Right kidney (tissue), 1 donor: ENCODE data around the gene RNF182.
"Not testable (repeated sequence)": the region's sequence is repeated elsewhere in the genome, so short reads cannot be mapped to it uniquely, and the experiment has no call there.

Experiments
- DNase-seq: peaks from one replicate; pipeline ENCODE4 v3.0.0-alpha.2; 2016

The RNF182 gene

DNA sequence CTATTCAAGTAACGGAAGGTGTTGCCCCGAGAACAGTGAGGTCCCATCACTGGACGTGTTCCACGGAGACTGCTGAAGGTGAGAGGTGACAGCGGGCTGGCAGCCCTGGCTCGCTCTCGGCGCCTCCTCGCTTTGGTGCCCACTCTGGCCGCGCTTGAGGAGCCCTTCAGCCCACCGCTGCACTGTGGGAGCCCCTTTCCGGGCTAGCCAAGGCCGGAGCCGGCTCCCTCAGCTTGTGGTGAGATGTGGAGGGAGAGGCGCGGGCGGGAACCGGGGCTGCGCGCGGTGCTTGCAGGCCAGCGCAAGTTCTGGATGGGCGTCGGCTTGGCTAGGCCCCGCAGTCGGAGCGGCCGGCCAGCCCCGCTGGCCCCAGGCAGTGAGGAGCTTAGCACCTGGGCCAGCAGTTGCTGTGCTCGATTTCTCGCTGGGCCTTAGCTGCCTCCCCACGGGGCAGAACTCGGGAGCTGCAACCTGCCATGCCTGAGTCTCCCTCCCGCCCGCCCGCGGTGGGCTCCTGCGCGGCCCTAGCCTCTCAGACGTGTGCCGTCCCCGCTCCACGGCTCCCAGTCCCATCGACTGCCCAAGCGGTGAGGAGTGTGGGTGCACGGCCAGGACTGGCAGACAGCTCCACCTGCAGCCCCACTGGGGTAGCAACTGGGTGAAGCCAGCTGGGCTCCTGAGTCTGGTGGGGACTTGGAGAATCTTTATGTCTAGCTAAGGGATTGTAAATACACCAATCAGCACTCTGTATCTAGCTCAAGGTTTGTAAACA is 77.6 kb downstream of the RNF182 start:
- no peak for DNase-seq

GRCh38 chr6:14004258-14004657 is 79.5 kb downstream of the RNF182 start:
- DNase-seq = no peak

- no peak for DNase-seq
Observed at GRCh38 chr6:14008809-14009208, 84.1 kb downstream of the RNF182 start.

DNA sequence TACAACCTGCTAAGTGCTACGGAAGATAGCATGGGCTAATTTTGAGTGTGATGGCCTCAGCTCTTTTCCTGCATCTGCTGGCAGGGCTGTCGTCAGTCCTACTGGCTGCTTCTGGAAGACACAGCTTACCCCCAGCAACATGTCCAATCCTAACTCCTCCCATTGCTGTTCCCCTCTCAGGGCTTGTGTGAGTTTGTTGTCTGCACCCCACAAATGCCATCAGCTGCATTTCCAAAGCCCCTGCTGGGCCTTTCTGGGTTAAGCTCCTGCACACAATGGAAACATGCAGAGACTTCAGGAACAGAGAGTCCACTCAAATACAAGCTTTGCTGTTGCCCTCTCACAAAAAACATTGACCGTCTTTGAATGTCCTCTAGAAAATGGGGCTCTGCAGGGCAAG is 84.7 kb downstream of the RNF182 start:
- DNase-seq = no peak

DNA sequence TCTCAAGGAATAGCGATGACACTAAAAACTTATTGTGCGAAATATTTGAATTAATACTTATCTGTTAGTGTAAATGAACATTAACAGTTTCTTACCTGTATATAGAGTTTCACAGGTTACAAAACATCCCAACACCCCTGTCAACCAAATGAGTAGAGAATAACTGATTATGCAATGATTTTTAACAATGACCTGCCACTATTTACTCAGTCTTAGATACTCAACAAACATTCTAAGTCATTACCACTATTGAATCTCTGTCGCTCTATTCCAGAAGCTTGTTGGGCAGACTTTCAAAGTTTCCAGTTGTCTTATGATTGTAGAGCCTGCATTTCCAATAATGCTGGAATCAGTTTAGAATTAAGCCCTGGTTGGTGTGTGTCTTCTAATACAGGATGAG is 85.5 kb downstream of the RNF182 start:
- DNase-seq = no peak

- no peak for DNase-seq
Observed at GRCh38 chr6:14012313-14013030, 87.7 kb downstream of the RNF182 start.

DNA sequence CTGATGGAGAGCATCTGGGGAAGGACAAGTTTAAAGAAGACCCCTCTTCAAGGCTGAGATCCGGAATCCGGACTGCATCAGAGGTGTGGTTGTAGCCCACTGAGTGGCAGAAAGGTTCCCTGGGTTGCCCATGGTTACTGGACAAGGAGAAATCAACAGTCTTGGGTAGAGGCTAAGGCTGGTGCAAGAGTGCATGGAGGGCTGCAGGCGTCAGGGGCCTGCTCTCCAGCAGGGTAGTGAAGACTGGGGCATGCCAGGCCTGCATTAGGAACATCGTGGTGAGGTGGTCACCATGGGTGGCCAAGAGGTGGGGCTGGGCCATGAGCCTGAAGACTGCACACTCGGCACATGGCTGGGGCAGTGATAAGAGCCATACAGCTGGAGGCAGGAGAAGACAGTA is 91.2 kb downstream of the RNF182 start:
- no peak for DNase-seq

DNA sequence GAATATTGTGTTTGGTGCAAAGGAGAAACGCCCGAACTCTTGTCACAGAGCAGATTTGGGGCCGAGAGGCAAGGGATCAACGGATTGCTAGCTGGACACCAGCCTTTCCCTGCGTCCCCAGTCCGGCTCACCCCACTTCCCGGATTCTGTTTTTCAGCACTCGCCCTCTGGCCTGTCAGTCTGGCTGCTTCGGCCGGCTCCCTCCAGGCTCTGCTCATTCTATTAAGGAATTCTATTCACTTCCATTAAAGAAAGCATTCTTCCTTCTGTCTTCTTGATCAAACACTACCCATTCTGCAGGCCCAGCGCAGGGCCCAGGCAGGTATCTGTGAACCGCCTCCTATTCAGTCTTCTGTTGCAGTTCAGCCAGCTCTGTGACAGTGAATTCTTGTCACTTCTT is 91.7 kb downstream of the RNF182 start:
- no peak for DNase-seq

DNA sequence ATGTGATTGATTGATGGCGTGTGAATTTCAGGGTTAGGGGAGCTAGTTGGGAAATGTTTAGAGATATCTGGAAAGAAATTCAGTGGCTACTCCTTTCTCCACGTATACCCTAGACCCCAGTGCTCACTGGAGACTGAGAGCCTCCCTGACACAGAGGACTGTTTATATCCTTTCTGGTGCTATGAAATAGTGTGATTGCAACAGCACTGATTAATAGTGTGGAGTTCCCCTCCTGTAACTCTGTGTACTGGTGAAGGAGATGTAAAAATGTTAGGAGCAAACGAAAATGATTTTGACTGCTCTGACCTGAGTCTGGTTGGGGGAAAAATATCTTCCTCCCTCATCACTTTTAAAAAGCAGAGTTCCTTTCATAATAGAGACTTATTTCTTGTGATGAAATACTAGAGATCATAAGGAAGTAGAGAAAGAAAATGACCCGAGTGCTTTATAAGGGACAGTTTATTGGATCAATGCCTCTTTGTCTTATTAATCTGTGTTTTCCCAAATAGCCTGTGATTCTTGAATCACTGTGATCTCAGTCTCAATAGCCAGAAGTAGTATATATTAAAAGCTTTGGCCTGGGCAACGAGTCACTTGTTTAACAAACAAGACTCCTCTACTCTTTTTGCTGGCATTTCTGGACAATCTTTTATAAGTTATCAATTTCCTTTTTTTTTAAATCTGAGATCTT is 92.3 kb downstream of the RNF182 start:
- DNase-seq = no peak

DNA sequence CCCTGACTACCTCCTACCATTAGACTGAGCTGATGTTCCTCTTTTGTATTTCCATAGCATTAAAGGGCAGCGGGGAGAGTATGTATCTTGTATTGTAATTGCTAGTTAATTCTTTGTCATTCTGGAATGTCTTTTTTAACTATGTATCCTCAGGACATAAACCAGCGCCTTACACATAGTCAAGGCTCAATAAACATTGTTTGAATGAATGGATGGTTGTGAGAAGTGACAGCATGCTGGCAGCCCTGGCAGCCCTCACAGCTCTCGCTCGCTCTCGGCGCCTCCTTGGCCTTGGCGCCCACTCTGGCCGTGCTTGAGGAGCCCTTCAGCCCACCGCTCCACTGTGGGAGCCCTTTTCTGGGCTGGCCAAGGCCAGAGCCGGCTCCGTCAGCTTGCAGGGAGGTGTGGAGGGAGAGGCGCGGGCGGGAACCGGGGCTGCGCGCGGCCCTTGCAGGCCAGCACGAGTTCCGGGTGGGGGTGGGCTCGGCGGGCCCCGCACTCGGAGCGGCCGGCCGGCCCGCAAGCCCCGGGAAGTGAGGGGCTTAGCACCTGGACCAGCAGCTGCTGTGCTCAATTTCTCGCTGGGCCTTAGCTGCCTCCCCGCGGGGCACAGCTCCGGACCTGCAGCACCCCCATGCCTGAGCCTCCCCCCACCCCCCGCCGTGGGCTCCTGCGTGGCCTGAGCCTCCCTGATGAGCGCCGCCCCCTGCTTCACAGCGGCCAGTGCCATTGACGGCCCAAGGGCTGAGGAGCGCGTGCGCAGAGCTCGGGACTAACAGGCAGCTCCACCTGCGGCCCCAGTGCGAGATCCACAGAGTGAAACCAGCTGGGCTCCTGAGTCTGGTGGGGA is 93.1 kb downstream of the RNF182 start:
- no peak for DNase-seq

DNA sequence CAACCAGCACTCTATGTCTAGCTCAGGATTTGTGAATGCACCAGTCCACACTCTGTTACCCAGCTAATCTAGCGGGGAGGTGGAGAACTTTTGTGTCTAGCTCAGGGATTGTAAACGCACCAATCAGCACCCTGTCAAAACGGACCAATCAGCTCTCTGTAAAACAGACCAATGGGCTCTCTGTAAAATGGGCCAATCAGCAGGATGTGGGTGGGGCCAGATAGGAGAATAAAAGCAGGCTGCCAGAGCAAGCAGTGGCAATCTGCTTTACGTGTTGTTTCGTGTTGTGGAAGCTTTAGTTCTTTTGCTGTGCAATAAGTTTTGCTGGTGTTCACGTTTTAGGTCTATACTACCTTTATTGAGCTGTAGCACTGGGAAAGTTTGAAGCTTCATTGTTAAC is 93.8 kb downstream of the RNF182 start:
- DNase-seq = not testable (repeated sequence)

DNA sequence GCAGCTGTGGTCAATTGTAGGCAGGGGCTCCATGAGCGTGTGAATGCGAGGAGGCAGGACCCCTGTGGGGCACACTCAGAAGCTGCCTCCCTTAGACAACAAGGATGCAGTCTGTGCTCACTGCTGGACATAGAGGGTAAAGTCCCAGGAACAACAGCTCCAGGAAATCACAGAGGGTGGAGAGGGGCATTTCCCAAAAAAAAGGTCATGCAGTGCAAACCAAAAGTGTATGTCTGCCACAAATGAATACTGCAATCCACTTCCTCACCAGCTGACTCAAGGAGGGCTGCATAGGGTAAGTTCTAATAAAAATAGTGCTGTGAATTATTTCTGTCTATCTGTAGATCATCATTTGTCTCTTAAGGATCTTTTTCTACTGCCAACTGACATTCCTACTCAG is 95.8 kb downstream of the RNF182 start:
- DNase-seq = no peak

DNA sequence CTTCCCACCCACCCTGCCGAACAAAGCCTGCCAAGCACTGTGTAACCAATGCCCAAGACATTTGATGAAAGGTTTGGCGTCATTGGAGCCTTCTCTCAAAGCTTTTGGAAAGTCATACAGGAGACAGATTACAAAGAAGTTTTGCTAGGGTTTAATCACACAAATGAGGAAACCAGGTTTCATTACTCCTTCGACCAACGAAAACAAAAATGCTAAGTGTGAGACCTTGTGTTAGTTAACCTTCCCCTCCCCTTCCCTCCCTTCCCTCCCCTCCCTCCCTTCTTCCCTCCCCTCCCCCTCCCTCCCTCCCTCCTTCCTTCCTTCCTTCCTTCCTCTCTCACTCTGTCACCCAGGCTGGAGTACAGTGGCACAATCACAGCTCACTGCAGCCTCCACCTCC is 96.7 kb downstream of the RNF182 start:
- DNase-seq = no peak

- DNase-seq = no peak
Observed at GRCh38 chr6:14022673-14023072, 97.9 kb downstream of the RNF182 start.

- DNase-seq = no peak
Observed at GRCh38 chr6:14023855-14024254, 99.1 kb downstream of the RNF182 start.

GRCh38 chr6:14025160-14025559 is 100.4 kb downstream of the RNF182 start:
- DNase-seq = no peak

DNA sequence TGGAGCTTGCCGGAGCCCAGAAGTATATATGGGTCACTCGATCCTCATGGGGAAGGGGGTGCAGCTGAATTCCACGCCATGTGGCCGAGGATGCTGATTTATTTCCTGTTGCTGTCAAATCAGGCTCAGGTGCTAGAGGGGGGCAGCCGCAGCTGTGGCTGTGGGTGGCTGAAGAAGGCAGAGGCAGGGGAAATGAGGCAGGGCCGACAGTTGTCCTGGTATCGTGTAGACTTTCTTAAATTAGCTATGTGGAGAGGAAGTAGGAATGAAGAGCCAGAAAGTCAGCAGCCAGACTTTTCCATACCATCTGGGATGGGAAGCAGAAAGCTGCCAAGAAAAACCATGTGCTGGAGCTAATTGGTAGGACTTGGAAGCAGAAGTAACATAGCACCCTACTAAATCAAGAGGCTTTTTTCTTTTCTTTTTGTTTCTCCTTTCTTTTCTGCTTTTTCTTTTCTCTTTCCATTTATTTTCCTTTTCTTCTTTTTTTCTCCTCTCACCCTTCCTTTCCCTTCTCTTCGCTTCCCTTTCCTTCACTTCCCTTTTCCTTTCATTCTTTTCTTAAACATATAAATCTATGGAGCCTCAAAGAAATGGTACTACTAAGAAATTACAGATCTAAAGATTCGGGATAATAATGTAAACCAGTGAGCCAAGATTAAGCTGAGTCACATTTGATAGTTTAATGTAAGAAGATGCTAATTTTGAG is 102.2 kb downstream of the RNF182 start:
- DNase-seq = no peak

GRCh38 chr6:14028631-14029030 is 103.9 kb downstream of the RNF182 start:
- no peak for DNase-seq

DNA sequence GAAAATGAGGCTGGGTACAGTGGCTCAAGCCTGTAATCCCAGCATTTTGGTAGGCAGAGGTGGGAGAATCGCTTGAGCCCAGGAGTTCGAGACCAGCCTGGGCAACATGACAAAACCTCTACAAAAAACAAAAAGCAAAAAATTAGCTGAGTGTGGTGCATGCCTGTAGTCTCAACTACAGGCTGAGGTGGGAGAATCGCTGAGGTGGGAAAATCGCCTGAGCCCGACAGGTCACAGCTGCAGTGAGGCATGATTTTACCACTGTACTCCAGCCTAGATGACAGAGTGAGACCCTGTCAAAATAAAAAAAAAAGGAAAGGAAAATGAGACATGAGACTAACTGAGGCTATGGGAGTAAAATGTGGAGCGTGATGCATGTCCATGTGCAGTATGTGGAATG is 104.9 kb downstream of the RNF182 start:
- no peak for DNase-seq
